ENCODE results near the gene FAM200B. TPM values are rescaled to one million over a fixed set of nuclear protein-coding genes. Genes with fewer than 3 reads are reported as not detected.
A peak's percentile ranks its signal among the peaks of the same experiment; 100 is the strongest.

The FAM200B gene
- total RNA-seq, 3 donors from 2014 or later (not counting 1 experiment from before 2014, with no cell fraction given) = 14.3 to 15.6 (median 14.5) TPM

GRCh38 chr4:15653864-15654592 is 27.6 kb upstream of the FAM200B start:
- no peak for TF ChIP-seq CTCF (IDR thresholded peaks at IDR 0.05)
- ATAC-seq = peak in 1 of 3 donors; percentile 6
- peak overlapping the region; percentile 94 to 96 for H3K27ac Mint-ChIP-seq
- Histone ChIP-seq H3K9me3 (ENCODE audit: control insufficient read depth, insufficient read depth, low read length) (no peaks in the 10 kb centered on the region), H3K36me3 (ENCODE audit: control insufficient read depth, insufficient read depth, low read length) (no peaks in the 10 kb centered on the region), H3K27me3 (ENCODE audit: control insufficient read depth, insufficient read depth, low read length) (no peaks in the 10 kb centered on the region), H3K4me1 (ENCODE audit: control insufficient read depth, insufficient read depth, low read length) (peaks cover 28% of the 10 kb centered on the region), H3K4me3 (ENCODE audit: low read length) (peak overlapping the region; percentile 74), H3K27ac (ENCODE audit: low read length) (peak overlapping the region; percentile 71)
- no peaks in the 10 kb centered on the region for H3K9me3 Mint-ChIP-seq
- no peaks in the 10 kb centered on the region for H3K36me3 Mint-ChIP-seq
- WGBS (ENCODE audit: insufficient coverage) = 0% methylated on average over 4 of the region's 7 CpGs
- H3K27me3 Mint-ChIP-seq (ENCODE audit: low read depth in 2 of 2) = no peaks in the 10 kb centered on the region
- peak overlapping the region; percentile 99 for H3K4me3 Mint-ChIP-seq
- peaks cover 51 to 58% of the 10 kb centered on the region in 2 donors for H3K4me1 Mint-ChIP-seq
- DNase-seq = peak in 1 of 2 donors; percentile 30
- intact Hi-C loops (cut with micrococcal nuclease) = loop anchor here (2.0 to 10.0 kb wide), 4 partner anchors 29 to 651 kb away; partner anchors contain the start of genes CPEB2 and FGFBP2

GRCh38 chr4:15654593-15655222 is 26.9 kb upstream of the FAM200B start:
- peak; percentile 53 to 64 (median 63) for ATAC-seq
- H3K4me3 Mint-ChIP-seq = peak overlapping the region; percentile 99
- peak overlapping the region; percentile 74 for H3K4me3 ChIP-seq (ENCODE audit: low read length)
- no peaks in the 10 kb centered on the region for H3K9me3 Mint-ChIP-seq
- DNase-seq = peak; percentile 45 to 60
- H3K4me1 ChIP-seq (ENCODE audit: control insufficient read depth, insufficient read depth, low read length) = peaks cover 23% of the 10 kb centered on the region
- H3K27ac ChIP-seq (ENCODE audit: low read length) = peak overlapping the region; percentile 84
- no peaks in the 10 kb centered on the region for H3K36me3 ChIP-seq (ENCODE audit: control insufficient read depth, insufficient read depth, low read length)
- H3K9me3 ChIP-seq (ENCODE audit: control insufficient read depth, insufficient read depth, low read length) = no peaks in the 10 kb centered on the region
- peak overlapping the region; percentile 94 to 96 for H3K27ac Mint-ChIP-seq
- H3K4me1 Mint-ChIP-seq = peaks cover 49 to 53% of the 10 kb centered on the region in 2 donors
- intact Hi-C loops (cut with micrococcal nuclease) = loop anchor here (2.0 to 10.0 kb wide), 4 partner anchors 28 to 652 kb away; partner anchors contain the start of genes CPEB2 and FGFBP2
- no peak for TF ChIP-seq CTCF (IDR thresholded peaks at IDR 0.05)
- WGBS (ENCODE audit: insufficient coverage) = under 1% methylated on average over 66 of the region's 66 CpGs
- no peaks in the 10 kb centered on the region for H3K27me3 ChIP-seq (ENCODE audit: control insufficient read depth, insufficient read depth, low read length)
- no peaks in the 10 kb centered on the region for H3K27me3 Mint-ChIP-seq (ENCODE audit: low read depth in 2 of 2)
- H3K36me3 Mint-ChIP-seq = no peaks in the 10 kb centered on the region

GRCh38 chr4:15655223-15656037 is 26.2 kb upstream of the FAM200B start, which contains the start of gene FBXL5:
TSS of gene FBXL5 (minus strand) at chr4:15655357. CDS start at chr4:15655287, 70 bp downstream.
- peak within 1 kb of the TSS; percentile 96 for H3K27ac ChIP-seq (ENCODE audit: low read length)
- H3K27me3 ChIP-seq (ENCODE audit: control insufficient read depth, insufficient read depth, low read length) = no peaks in the 10 kb centered on the region
- H3K4me1 ChIP-seq (ENCODE audit: control insufficient read depth, insufficient read depth, low read length) = peaks cover 23% of the 10 kb centered on the region
- peak; percentile 80 to 94 (median 84) for ATAC-seq
- intact Hi-C loops (cut with micrococcal nuclease) = loop anchor here (2.0 to 10.0 kb wide), 3 partner anchors 27 to 653 kb away; partner anchors contain the start of gene CPEB2
- H3K9me3 ChIP-seq (ENCODE audit: control insufficient read depth, insufficient read depth, low read length) = no peaks in the 10 kb centered on the region
- H3K27me3 Mint-ChIP-seq (ENCODE audit: low read depth in 2 of 2) = no peaks in the 10 kb centered on the region
- no peaks in the 10 kb centered on the region for H3K9me3 Mint-ChIP-seq
- WGBS (ENCODE audit: insufficient coverage) = 12% methylated on average over 82 of the region's 85 CpGs
- TF ChIP-seq CTCF (IDR thresholded peaks at IDR 0.05) = no peak
- peak within 1 kb of the TSS; percentile 94 to 96 for H3K27ac Mint-ChIP-seq
- H3K4me1 Mint-ChIP-seq = peaks cover 42 to 46% of the 10 kb centered on the region in 2 donors
- H3K4me3 ChIP-seq (ENCODE audit: low read length) = peak within 1 kb of the TSS; percentile 74
- peak; percentile 86 to 96 for DNase-seq
- no peaks in the 10 kb centered on the region for H3K36me3 Mint-ChIP-seq
- no peaks in the 10 kb centered on the region for H3K36me3 ChIP-seq (ENCODE audit: control insufficient read depth, insufficient read depth, low read length)
- H3K4me3 Mint-ChIP-seq = peak within 1 kb of the TSS; percentile 99
